ENCODE measurements around the gene CFAP45.

- TF ChIP-seq, protein P1, sequence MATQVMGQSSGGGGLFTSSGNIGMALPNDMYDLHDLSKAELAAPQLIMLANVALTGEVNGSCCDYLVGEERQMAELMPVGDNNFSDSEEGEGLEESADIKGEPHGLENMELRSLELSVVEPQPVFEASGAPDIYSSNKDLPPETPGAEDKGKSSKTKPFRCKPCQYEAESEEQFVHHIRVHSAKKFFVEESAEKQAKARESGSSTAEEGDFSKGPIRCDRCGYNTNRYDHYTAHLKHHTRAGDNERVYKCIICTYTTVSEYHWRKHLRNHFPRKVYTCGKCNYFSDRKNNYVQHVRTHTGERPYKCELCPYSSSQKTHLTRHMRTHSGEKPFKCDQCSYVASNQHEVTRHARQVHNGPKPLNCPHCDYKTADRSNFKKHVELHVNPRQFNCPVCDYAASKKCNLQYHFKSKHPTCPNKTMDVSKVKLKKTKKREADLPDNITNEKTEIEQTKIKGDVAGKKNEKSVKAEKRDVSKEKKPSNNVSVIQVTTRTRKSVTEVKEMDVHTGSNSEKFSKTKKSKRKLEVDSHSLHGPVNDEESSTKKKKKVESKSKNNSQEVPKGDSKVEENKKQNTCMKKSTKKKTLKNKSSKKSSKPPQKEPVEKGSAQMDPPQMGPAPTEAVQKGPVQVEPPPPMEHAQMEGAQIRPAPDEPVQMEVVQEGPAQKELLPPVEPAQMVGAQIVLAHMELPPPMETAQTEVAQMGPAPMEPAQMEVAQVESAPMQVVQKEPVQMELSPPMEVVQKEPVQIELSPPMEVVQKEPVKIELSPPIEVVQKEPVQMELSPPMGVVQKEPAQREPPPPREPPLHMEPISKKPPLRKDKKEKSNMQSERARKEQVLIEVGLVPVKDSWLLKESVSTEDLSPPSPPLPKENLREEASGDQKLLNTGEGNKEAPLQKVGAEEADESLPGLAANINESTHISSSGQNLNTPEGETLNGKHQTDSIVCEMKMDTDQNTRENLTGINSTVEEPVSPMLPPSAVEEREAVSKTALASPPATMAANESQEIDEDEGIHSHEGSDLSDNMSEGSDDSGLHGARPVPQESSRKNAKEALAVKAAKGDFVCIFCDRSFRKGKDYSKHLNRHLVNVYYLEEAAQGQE (IDR thresholded peaks at IDR 0.05; ENCODE audit: low read depth, low read length): no peak
- TF ChIP-seq CTCF (IDR thresholded peaks at IDR 0.05): no peak
These were observed 42.8 kb upstream of the CFAP45 start for GRCh38 chr1:159942632-159943277.

Data from SK-N-SH (cell line).